Neuron (in vitro differentiated cells): Measurements from ENCODE around the gene UBE2L3.
"Not testable (repeated sequence)": the region's sequence is repeated elsewhere in the genome, so short reads cannot be mapped to it uniquely, and the experiment has no call there.

Experiments
- H2AFZ ChIP-seq: one replicate; pipeline ENCODE4 v1.6.1; 2013; ENCODE audit warnings: low read depth, mild to moderate bottlenecking, inconsistent platforms, low read length, moderate library complexity
- H3K27me3 ChIP-seq: one replicate; pipeline ENCODE4 v1.6.1; 2013; ENCODE audit warnings: low read length; ENCODE audit not compliant: insufficient read depth
- H3K36me3 ChIP-seq: one replicate; pipeline ENCODE4 v1.6.1; 2013; ENCODE audit warnings: low read length; ENCODE audit not compliant: insufficient read depth
- H3K4me1 ChIP-seq: one replicate; pipeline ENCODE4 v1.6.1; 2013; ENCODE audit warnings: low read length; ENCODE audit not compliant: insufficient read depth
- H3K4me3 ChIP-seq: 2 replicates; pipeline ENCODE4 v1.5.1; 2013; ENCODE audit warnings: mild to moderate bottlenecking, low read length, moderate library complexity
- H3K9me3 ChIP-seq: one replicate; pipeline ENCODE4 v1.6.1; 2013; ENCODE audit warnings: low read length

UBE2L3 gene

DNA sequence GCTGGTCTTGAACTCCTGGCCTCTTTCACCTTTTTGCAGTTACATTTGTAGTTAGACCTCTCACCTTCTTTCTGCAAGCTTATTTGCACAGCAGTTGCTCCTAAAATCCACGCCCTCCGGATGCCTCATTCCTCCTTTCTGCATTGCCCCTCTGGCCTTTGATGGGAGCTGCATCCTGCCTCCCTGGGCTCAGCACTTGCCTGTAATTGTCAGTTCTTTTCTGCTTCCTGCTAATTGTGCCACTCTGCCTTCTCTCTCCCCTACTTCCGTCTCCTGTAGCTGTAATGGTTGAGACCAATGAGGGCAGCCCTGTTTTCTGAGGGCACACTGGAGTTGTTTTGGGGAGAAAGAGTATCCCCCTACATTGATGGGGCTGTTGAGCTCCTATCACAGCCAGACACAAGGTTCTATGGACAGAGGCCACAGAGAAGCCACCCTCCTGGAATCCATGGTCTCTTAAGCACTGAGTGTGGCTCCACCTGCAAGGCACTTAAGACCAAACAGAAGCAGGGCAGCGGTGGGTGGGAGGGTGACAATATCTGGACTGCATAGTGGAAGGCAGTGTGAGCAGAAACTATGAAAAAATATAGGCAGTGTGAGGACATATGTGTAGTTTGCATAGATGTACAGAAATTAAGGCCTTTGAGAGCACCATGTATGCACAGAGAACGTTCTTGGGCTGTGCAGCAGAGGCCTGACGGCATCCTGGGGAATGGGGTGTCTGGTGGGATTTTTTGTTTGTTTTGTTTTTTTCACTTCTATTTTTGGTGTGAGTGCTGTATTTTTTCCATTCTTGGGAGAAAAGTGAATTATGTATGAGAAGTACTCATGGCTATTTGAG lies 31.8 kb downstream of the UBE2L3 start:
- H3K4me3 ChIP-seq, result no peak overlapping the region
- H3K36me3 ChIP-seq, result peaks cover 39% of the 10 kb centered on the region
- H2AFZ ChIP-seq, result no peak overlapping the region
- no peaks in the 10 kb centered on the region for H3K27me3 ChIP-seq
- H3K4me1 ChIP-seq, result no peaks in the 10 kb centered on the region
- no peaks in the 10 kb centered on the region for H3K9me3 ChIP-seq

DNA sequence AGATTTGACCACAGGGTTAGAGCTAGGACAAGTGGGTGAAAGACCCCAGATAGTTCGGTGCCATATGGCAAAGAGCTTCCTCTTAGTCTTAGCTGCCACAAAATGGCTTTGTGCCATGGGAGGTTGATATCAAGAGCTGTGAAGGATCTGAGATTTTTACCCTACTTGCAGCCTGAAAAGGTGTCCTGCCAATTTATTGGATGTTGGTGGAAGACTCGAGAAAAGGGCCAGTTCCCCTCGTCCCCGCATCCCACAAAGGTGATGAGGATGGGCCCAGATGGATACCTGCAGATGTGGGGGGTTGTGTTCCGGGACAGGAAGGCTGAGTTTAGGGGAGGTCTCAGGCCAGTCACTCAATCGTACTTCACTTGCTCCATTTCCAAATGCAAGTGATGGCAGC lies 35.1 kb downstream of the UBE2L3 start:
- Histone ChIP-seq H3K4me1 (no peaks in the 10 kb centered on the region), H3K27me3 (no peaks in the 10 kb centered on the region), H2AFZ (no peak overlapping the region), H3K36me3 (peaks cover 16% of the 10 kb centered on the region), H3K9me3 (no peaks in the 10 kb centered on the region), H3K4me3 (no peak overlapping the region)

DNA sequence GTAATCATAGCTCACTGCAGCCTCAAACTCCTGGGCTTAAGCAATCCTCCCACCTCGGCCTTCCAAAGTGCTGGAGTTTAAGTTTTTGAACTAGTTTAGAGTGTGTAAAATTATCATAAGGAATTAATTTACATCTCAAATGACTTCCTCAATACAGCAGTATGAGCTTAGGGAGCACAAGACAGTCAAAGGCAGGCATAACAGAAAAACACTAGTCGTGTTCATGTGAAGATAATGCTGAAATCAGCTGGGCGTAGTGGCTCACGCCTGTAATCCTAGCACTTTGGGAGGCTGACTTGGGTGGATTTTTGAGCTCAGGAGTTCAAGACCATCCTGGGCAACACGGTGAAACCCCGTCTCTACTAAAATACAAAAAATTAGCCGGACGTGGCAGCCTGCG lies 36.5 kb downstream of the UBE2L3 start:
- no peak overlapping the region for H3K4me3 ChIP-seq
- H3K4me1 ChIP-seq, result no peaks in the 10 kb centered on the region
- peaks cover 11% of the 10 kb centered on the region for H3K36me3 ChIP-seq
- no peaks in the 10 kb centered on the region for H3K27me3 ChIP-seq
- no peak overlapping the region for H2AFZ ChIP-seq
- no peaks in the 10 kb centered on the region for H3K9me3 ChIP-seq

DNA sequence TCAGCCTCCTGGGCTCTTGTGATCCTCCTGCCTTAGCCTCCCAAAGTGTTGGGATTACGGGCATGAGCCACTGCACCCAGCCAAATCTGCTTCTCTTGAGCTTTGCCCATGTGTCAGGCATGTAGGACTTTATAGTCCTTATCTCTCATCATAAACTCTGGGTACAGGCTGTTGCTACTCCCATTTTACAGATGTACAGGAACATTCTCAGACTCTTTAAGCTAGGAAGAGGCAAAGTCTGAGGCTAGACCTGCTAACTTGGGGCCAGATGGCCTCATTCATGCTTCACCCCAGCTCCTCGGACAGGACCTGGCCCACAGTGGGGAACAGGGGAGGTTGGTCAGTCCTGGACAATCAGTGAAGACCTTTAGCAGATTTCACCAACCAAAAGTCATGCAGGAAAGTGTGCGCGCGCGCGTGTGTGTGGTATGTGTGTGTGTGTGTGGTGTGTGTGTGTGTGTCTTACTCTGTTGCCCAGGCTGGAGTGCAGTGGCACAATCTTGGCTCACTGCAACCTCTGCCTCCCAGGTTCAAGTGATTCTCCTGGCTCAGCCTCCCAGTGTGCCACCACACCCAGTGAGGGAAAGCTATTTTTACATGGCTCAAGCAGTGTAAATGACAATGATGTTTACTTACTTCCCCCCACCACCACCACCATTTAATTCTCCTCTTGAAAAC lies 38.5 kb downstream of the UBE2L3 start:
- Histone ChIP-seq H3K36me3 (peaks cover 19% of the 10 kb centered on the region), H3K27me3 (no peaks in the 10 kb centered on the region), H3K4me3 (no peak overlapping the region), H2AFZ (no peak overlapping the region), H3K9me3 (no peaks in the 10 kb centered on the region), H3K4me1 (no peaks in the 10 kb centered on the region)

DNA sequence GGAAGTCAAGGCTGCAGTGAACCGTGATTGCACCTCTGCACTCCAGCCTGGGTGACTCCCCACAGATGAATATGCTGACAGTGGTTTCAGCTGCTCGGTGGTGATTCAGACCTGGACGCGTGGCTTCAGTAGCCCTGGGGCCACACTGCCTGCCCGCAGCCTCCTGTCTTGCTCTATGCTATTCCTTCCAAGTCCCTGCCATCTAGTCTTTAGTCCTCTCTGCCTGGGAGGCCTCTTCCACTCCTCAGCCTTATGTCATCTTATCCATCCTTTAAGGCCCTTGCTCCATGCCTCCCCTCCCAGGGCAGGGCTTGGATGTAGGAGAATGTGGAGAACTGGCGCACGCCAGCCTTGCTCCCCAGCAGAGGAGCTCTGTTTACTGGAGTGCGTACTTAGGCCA lies 39.3 kb downstream of the UBE2L3 start:
- Histone ChIP-seq H3K9me3 (no peaks in the 10 kb centered on the region), H3K4me3 (no peak overlapping the region), H3K36me3 (peaks cover 26% of the 10 kb centered on the region), H3K4me1 (no peaks in the 10 kb centered on the region), H2AFZ (no peak overlapping the region), H3K27me3 (no peaks in the 10 kb centered on the region)

DNA sequence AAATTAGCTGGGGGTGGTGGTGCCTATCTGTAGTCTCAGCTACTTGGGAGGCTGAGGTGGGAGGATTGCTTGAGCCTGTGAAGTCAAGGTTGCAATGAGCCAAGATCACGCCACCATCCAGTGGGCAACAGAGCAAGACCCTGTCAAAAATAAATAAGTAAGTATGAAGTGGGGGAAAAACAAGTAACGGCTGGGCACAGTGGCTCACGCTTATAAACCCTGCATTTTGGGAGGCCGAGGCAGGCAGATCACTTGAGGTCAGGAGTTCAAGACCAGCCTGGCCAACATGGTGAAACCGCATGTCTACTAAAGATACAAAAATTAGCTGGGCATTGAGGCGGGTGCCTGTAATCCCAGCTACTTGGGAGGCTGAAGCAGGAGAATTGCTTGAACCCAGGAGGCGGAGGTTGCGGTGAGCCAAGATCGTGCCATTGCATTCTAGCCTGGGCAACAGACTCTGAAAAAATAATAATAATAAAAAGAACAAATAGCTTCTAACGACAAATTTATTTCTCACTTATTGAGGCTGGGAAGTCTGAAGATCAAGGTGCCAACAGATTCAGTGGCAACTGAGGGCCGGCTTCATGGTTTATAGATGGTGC lies 42.1 kb downstream of the UBE2L3 start:
- H3K27me3 ChIP-seq, result not testable (repeated sequence)
- peaks cover 46% of the 10 kb centered on the region for H3K36me3 ChIP-seq

DNA sequence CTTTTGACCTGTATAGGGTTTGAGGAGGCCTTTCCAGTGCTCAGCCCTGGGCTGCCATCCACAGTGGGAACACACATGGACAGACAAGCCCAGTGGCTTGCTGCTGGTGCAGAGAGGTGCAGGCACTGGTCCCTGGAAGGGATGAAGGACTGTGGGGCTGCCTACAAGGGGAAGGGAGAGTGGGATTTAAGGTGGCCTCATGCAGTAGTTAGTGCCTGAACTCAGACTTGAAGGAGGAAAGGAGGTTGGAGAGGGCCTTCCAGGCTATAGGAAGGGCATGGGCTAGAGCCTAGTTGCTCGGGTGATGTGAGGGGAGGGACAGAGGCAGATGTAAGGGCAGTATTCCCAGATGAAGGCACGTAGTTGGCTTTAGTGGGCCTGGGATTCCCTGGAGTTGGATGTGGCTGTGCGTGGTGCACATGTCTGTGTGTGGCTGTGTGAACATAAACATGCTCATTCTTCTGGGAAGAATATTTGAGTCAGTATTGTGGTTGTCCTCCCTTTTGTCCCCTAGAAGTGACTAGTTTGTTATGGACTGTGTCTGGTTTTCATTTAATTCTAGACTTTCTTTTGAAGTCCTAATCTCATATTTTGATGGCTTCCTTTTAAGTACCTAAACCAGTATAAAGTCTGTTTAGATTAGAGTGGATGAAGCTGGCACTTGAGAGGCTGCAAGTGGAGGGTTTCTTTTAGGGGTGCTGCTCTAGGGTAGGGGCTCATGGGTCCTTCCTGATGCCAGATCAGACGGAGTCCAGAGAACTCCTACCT lies 43.9 kb downstream of the UBE2L3 start:
- Histone ChIP-seq H2AFZ (no peak overlapping the region), H3K36me3 (peaks cover 51% of the 10 kb centered on the region), H3K4me3 (no peak overlapping the region), H3K4me1 (no peaks in the 10 kb centered on the region), H3K9me3 (no peaks in the 10 kb centered on the region), H3K27me3 (no peaks in the 10 kb centered on the region)

More for the DNA sequence above, 42.1 kb downstream of the UBE2L3 start:
- not testable (repeated sequence) for H2AFZ ChIP-seq, H3K9me3 ChIP-seq, H3K4me1 ChIP-seq, H3K4me3 ChIP-seq

DNA sequence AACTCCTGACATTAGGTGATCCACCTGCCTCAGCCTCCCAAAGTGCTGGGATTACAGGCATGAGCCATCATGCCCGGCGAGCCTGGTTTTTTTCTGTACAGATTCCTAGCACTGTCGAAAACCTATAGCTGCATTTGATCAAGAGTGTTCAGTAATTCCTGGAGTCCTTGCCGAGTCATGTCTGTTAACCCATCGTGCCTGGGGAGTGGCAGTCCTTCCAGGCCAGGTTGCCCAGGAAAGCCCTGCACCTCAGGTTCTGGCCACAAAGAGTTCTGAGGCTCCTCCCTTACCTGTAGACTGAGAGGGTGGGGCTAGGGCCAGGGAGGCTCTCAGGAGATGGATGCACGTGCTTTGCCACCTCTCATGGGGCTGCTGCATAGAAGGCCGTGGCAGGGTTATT lies 45.3 kb downstream of the UBE2L3 start:
- Histone ChIP-seq H3K4me1 (no peaks in the 10 kb centered on the region), H3K36me3 (peaks cover 53% of the 10 kb centered on the region), H3K4me3 (no peak overlapping the region), H2AFZ (no peak overlapping the region), H3K9me3 (no peaks in the 10 kb centered on the region), H3K27me3 (no peaks in the 10 kb centered on the region)

DNA sequence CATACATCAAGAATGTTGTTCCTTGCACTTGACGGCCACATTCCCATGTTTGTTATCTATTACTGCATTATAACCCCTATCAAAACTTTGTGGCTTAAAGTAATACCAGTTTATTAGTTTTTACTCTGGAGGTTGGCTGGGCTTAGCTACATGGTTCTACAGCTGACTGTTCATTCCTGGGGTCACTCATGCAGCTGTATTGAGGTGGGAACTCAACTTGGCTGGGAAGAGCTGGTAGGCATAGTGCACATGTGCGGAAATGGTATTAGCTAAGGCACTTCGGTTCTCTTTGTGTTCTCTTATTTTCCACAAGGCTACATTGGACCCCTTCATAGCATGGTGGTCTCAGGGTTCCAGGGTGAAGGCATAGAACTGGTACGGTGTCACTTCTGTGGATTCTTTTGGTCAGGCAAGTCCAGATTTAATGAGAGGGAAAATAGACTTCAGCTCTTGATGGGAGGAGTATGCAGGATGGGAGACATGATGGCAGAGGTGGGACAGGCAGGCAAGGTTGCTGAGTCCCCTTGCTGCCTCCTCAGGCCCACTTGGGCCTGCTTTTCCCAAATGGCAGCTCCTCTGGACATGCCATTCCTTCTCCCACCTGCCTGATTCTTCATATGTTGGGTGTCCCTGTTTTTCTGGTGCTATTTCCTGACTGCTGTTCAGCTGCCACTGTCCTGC lies 46.2 kb downstream of the UBE2L3 start:
- no peaks in the 10 kb centered on the region for H3K9me3 ChIP-seq
- no peaks in the 10 kb centered on the region for H3K27me3 ChIP-seq
- no peaks in the 10 kb centered on the region for H3K4me1 ChIP-seq
- peaks cover 53% of the 10 kb centered on the region for H3K36me3 ChIP-seq
- H3K4me3 ChIP-seq, result no peak overlapping the region
- H2AFZ ChIP-seq, result no peak overlapping the region

DNA sequence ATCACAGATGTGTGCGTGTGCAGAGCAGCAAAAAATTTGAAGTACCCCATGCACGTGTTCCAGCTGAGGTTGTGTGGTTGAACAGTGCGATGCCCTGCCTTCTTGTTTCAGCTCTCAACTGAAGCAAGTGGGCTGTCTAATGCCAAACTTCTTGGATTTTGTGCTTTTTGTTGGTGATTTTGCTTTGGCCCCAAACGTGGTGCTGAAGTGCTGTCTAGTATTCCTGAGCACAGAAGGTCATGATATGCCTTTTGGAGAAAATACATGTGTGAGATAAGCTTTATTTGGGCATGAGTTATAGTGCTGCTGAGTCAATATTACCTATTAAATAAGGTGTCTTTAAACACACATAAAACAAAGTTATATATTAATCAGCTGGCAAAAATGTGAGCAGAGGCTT lies 48.2 kb downstream of the UBE2L3 start:
- no peak overlapping the region for H3K4me3 ChIP-seq
- H3K36me3 ChIP-seq, result peaks cover 47% of the 10 kb centered on the region
- H2AFZ ChIP-seq, result no peak overlapping the region
- no peaks in the 10 kb centered on the region for H3K9me3 ChIP-seq
- no peaks in the 10 kb centered on the region for H3K4me1 ChIP-seq
- H3K27me3 ChIP-seq, result no peaks in the 10 kb centered on the region

DNA sequence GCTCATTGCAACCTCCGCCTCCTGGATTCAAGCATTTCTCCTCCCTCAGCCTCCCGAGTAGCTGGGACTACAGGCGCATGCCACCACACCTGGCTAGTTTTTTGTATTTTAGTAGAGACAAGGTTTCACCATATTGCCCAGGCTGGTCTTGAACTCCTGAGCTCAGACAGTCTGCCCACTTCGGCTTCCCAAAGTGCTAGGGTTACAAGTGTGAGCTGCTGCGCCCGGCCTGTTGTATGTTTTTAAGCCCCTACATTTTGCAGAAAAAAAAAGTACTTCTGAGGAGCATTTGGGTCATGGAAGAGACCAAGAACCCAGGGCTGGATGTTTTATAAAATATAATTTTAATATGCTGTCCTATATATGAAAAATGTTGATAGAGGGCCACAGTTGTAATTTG lies 49.8 kb downstream of the UBE2L3 start:
- not testable (repeated sequence) for H2AFZ ChIP-seq, H3K4me1 ChIP-seq, H3K9me3 ChIP-seq, H3K4me3 ChIP-seq, H3K27me3 ChIP-seq
- H3K36me3 ChIP-seq, result peaks cover 39% of the 10 kb centered on the region

DNA sequence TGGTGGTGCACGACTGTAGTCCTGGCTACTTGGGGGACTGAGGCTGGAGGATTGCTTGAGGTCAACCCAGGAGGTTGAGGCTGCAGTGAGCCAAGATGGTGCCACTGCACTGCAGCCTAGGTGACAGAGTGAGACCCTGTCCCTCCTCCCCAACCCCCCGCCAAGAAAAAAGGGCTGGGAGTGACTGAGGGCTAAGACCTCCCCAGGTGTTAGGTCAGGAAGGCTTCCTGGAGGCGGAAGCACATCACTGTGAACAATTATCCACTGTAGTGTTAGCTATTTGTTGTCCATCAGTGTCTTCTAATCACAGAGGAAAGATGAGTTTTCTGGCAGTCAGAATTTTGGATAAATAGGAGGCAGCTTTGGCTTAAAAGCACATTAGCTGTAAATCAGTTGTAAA lies 53.5 kb downstream of the UBE2L3 start:
- Histone ChIP-seq H3K36me3 (peaks cover 26% of the 10 kb centered on the region), H3K9me3 (no peaks in the 10 kb centered on the region), H3K4me1 (peaks cover 8% of the 10 kb centered on the region), H3K4me3 (no peak overlapping the region), H3K27me3 (no peaks in the 10 kb centered on the region), H2AFZ (no peak overlapping the region)
